Inferior parietal cortex (tissue), 1 donor: Measurements from ENCODE around the gene AUTS2.

Source experiments
- DNase-seq: peaks from one replicate; pipeline ENCODE4 v3.0.0-alpha.2; 2016; ENCODE audit errors: extremely low spot score

The AUTS2 gene

GRCh38 chr7:69857014-69857413, 258.7 kb downstream of the AUTS2 start:
- no peak for DNase-seq

DNA sequence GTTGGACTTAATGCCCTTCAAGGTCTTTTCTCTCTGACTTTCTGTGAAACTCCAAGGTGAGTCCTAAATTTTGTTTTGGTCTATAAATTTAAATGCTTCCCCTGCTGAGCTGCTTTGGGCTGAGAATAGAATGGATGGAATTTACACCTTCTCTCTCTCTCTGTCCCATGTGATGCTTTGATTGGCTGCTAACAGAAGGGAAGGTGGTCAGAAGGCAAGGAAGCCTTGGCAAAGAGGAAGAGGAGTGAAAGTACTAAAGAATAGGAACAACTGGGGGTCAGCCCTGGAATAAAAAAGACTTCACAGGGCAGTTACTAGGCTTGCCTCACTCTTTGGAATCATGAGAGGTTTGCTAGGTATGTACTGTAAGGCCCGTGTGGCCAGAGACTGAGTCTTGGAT, 260.2 kb downstream of the AUTS2 start:
- no peak for DNase-seq

DNA sequence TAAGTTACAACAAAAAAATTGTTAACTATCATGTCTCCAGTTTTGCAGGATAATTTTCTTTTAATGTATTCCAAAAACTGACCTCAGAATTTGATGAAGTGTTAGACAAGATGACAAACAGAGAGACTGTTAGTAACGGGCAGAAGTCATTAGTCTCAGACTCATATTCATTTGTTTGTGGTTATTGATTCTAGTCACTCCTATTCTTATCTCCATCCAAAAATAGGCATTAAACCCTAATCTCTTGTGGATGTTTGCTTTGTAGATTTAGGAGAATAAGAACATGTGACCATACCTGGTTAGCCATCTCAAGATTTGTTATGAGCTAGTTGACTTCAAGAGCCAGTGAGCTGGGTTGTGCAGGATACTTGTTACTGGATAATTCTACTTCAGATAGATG, 261.1 kb downstream of the AUTS2 start:
- DNase-seq: no peak

DNA sequence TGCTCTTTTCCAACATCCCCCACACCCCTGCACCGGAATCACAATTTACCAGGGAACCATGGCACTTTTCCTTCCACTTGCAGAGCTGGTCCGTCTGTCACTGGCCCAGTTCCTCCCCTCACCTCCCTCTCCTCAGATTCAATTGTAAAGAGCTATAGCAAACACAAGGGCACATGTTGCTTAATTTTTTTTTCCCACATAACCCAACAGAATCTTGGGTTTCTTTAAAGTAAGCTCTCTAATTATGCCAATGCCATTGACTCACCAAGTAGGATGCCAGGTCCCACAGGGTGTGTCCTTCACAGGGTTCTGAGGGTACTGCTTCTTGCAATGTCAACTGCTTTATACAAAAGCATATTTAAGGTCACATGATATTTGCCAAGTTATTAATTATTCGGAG, 262.2 kb downstream of the AUTS2 start:
- DNase-seq: no peak

- DNase-seq: no peak
These were observed 262.8 kb downstream of the AUTS2 start for GRCh38 chr7:69860941-69861622.

DNA sequence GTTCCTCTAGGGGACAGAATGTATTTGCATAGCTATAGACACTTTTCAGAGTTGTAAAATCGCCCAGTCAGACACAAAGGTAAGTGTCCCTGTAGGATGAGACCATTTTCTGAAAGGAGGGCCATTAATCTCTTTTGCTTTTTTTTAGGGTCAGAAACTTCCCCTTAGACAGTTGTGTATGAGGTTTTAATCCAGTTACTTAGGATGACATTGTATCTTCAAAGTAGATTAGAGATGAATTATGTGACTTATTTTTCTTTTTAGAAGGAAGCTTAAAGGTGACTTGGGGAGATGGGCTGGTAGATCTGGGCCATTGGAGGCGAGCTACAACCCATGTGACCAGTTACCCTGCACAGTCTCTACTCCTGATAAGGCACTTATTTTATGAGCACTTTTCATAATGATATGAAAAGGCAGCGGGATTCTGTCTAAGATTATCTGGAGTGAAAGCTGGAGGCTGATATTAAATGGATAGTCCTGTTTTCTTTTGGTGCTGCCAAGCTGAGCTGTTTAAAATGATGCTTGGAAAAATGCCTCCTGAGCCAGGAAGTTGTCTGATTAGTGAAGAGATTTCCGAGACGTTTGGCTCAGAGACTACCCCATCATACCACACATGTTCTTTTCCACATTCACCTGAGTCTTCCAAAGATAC, 264.3 kb downstream of the AUTS2 start:
- DNase-seq: no peak

- DNase-seq: no peak
These were observed 266.0 kb downstream of the AUTS2 start for GRCh38 chr7:69864274-69864673.

DNA sequence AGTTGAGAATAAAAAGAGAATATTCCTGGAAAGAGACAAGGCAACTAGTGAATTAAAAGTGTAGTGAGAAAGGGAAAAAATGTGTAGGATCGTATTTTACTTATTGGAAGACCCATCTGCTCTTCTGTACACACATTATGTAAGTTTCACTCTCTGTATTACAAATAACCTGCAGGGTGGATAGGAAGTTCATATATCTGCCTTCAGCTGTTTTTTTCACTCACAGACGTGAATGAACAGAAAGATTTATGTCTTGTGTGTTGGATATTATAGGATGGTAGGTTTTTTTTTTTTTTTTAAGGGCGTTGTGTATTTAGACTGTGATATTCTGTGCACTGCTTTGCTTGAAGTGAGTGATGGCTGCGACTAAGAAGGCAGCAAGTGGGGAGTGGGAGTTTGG, 266.5 kb downstream of the AUTS2 start:
- no peak for DNase-seq

DNA sequence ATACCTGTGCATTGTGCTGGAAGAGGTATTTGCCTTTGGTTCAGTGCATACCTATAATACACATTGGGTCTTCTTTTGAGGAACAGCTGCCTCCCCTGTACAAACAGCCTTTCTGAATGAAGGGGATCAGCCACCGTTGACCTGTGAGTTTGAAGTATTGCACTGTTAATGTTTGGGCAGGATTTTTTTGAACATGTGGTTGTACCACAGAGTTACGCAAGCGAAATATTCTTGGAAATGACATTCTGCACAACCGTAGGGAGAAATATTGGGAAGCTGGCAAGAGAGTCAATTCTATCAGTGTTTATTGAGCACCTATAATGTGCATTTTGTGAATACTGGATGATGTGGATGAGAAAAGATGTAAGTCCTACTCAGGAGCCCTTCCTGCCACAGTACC, 270.6 kb downstream of the AUTS2 start:
- DNase-seq: no peak

GRCh38 chr7:69871213-69871885, 273.1 kb downstream of the AUTS2 start:
- DNase-seq: no peak

- no peak for DNase-seq
These were observed 273.8 kb downstream of the AUTS2 start for GRCh38 chr7:69871886-69872569.

DNA sequence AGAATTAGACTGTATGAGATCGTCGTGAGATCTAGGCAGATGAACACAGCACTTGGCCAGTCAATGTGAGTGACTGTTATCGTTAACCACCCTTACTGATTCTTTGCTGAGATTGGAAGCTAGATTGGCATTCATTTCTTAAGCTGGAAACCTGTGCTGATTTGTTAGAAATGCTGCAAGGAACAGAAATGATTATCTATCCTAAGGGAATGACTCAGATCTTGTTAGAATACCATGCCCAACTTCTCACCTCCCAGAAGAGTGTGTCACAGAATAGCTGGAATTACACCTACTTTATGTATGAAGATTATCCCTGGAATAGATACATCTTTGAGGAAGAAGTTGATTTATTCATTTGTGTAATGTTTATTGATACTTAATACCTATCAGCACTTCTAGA, 275.2 kb downstream of the AUTS2 start:
- DNase-seq: no peak

- no peak for DNase-seq
These were observed 279.7 kb downstream of the AUTS2 start for GRCh38 chr7:69878015-69878414.

DNA sequence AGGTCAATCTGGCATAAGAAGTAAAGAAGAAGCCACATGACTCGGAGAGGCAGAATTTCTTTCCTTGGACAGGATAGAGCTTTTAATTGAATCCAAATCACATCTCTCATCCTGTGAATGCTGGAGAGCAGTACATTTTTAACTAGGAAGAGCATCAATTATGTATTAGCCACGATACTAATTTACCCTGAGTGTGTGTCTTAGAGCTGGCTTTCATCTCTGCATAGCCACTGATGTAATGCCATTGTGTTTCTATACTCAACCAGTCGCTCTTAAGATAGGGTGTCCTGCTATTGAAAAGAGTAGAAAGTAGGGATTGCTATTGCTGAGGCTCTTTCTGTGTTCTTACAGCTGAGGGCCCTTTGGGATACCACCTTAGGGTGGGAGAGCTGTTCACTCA, 280.3 kb downstream of the AUTS2 start:
- DNase-seq: no peak

DNA sequence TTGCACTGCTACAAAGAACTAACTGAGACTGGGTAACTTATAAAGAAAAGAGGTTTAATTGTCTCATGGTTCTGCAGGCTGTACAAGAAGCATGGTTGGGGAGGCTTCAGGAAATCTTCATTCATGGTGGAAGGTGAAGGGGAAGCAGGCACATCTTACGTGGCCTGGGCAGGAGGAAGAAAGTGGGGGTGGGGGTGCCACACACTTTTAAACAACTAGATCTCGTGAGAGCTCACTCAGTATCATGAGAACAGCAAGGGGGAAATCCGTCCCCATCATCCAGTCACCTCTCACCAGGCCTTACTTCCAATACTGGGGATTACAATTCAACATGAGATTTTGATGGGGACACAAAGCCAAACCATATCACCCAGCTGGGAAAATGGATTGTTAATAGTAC, 281.7 kb downstream of the AUTS2 start:
- no peak for DNase-seq

DNA sequence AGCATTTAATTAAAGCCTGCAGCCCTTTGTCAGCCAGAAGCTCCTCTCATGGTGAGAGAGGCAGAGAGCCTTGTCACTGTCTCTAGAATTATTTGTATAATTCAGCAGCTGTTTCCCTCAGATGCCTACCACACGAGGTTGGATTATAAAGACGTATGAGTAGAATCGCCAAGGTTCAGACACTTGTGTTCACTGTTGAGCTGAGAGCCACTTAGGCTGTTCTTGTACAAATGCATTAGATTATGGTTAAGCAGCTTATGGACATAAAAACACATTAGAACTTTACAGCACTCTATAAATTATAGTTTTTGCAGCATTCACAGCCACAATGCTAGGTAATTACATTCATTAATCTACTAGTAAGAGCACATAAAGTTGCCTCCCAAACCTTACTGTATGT, 282.6 kb downstream of the AUTS2 start:
- DNase-seq: no peak

DNA sequence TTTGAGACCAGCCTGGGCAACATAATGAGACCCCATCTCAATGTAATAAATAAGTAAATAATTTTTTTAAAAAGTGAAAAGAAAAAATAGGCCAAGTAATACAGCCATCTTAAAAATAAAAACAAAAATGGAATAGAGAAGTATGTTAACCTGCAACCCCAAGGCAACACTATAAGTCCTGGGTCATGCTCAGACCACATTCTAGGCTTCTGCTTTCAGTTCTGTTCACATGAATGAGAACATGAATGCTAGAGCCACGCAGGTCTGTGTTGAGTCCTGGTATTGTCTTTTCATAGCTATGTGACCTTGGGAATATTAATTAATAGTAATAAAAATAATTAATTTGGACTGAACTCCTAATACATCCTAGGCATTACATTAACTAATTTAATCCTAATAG, 284.0 kb downstream of the AUTS2 start:
- DNase-seq: no peak

DNA sequence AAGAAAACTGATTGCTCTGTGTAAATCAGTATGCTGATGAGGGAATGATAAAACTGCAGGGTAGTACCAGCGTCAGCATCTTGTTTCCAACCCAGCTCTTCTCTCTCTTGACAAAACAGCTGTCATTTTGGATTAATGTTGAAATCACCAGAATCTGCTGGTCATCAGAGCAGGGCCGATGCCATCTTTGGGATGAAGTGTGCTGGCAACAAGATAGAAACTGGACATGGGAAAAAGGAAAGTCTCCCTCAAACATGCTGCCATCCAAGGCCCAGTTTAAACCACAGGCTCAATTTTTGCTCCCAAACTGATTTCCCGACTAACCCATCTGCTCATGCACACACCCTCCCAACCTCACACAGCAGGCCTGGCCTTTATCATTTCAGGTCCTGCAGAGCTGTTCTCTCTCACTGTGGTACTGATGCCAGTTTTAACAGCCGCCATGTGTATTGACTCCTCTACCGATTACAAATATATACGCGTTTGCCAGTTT, 285.2 kb downstream of the AUTS2 start:
- DNase-seq: no peak

GRCh38 chr7:69885431-69885830, 287.2 kb downstream of the AUTS2 start:
- DNase-seq: no peak

DNA sequence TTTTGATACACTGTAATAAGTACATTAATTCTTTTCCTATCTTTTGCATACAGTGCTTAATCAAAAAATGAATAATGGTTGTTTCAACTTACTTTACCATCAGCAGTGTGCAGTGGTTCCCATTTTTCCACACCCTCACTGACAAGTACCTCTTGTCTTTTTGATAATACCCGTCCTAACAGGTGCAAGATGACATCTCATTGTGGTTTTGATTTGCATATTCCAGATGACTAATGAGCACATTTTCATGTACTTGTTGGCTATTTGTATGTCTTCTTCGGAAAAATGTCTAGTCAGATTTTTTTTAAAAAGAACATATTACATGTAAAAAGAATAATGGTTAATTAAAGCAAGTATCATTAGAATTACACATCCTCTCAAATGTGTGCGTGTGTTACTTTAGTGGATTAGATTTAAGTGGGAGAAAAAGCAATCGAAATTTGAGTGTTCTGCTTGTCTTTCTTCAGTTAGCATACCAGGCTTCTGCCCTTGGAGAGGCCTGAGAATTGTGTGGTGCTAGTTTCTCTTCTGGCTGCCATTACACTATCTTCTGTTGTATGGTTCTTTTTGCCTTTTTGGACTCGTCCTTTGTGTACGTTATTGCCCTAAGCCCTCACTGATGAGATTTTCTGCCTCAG, 291.2 kb downstream of the AUTS2 start:
- DNase-seq: no peak

DNA sequence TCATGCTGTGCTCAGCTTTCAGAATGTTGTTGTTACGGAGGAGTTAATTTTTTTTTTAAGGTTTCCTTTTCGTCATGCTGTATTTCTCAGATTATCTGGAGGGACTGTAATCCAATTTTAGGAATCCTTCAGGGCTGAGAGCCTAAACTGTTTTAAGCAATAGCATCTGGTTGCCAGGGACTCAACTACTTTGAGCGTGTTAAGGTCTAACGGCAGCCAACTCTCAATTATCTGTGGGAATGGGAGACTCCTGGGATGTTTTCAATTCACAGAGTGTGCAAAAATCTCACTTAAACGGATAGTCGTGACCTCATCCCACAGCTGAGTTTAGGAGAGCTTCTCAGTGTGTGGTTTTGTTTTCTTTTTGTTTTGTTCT, 291.7 kb downstream of the AUTS2 start:
- no peak for DNase-seq

DNA sequence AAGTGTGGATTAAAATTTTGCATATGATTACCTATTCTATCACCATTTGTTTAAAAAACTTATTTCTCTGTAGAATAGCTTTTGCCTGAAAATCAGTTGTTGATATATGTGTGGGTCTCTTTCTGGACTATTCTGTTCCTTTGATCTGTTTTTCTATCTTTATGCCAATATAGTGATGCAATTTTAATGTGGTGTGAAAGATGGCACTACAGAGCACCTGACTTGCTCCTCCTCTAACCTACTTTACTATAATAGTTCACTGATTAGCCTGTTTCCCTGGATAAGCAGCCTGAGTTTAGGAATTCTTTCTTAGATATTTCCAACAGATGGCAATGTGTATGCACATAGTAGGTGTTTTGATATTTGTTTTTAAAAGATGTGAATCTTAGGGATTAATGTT, 294.5 kb downstream of the AUTS2 start:
- no peak for DNase-seq
